ENCODE data around the gene SKAP1. TPM values are rescaled to one million over a fixed set of nuclear protein-coding genes. Genes with fewer than 3 reads are reported as not detected.

SKAP1 gene
- total and polyA plus RNA-seq, 8 donors, result 2.4 to 4.4 (median 3.2) TPM; not detected in 2

- 27 to 51% (median 34%) methylated on average over 3 of the region's 3 CpGs for WGBS, 5 donors
Observed at GRCh38 chr17:48406936-48407567, 23.0 kb downstream of the SKAP1 start.

GRCh38 chr17:48394821-48395220 lies 35.2 kb downstream of the SKAP1 start:
- DNase-seq, result no peak
- WGBS, 5 donors, result 70 to 84% (median 79%) methylated on average over 3 of the region's 3 CpGs
- intact Hi-C loops (cut with DNase I; ENCODE audit: low total_unique reads), result no loop called here
- Histone ChIP-seq H3K4me3 (no peak overlapping the region), H3K9me3 (no peaks in the 10 kb centered on the region), H3K4me1 (peaks cover 0 to 2% (median 0%) of the 10 kb centered on the region in 4 donors), H3K27ac (no peak overlapping the region), H3K27me3 (peaks cover 0 to 40% (median 0%) of the 10 kb centered on the region in 3 donors), H3K36me3 (no peaks in the 10 kb centered on the region)
- no peak for TF ChIP-seq POLR2A (IDR thresholded peaks at IDR 0.05)
- TF ChIP-seq POLR2AphosphoS5 (IDR thresholded peaks at IDR 0.05), result no peak
- no peak for TF ChIP-seq CTCF (IDR thresholded peaks at IDR 0.05)

More at GRCh38 chr17:48406936-48407567, 23.0 kb downstream of the SKAP1 start:
- Histone ChIP-seq H3K4me3 (no peak overlapping the region), H3K36me3 (no peaks in the 10 kb centered on the region), H3K27me3 (peaks cover 0 to 66% (median 4%) of the 10 kb centered on the region in 3 donors), H3K9me3 (no peaks in the 10 kb centered on the region), H3K4me1 (no peaks in the 10 kb centered on the region), H3K27ac (no peak overlapping the region)
- DNase-seq, result no peak
- no peak for TF ChIP-seq CTCF (IDR thresholded peaks at IDR 0.05)
- TF ChIP-seq EP300 (IDR thresholded peaks at IDR 0.05), result no peak
- intact Hi-C loops (cut with DNase I; ENCODE audit: low total_unique reads), result no loop called here

GRCh38 chr17:48393283-48393682 lies 36.7 kb downstream of the SKAP1 start:
- intact Hi-C loops (cut with DNase I; ENCODE audit: low total_unique reads), result no loop called here
- H3K27ac ChIP-seq, result no peak overlapping the region
- peaks cover 0 to 25% (median 0%) of the 10 kb centered on the region in 3 donors for H3K27me3 ChIP-seq
- H3K4me1 ChIP-seq, result peaks cover 0 to 2% (median 0%) of the 10 kb centered on the region in 4 donors
- TF ChIP-seq POLR2A (IDR thresholded peaks at IDR 0.05), result no peak
- no peak for TF ChIP-seq CTCF (IDR thresholded peaks at IDR 0.05)
- no peak for TF ChIP-seq POLR2AphosphoS5 (IDR thresholded peaks at IDR 0.05)
- TF ChIP-seq EP300 (IDR thresholded peaks at IDR 0.05), result no peak
- H3K4me3 ChIP-seq, result no peak overlapping the region
- DNase-seq, result no peak
- H3K36me3 ChIP-seq, result no peaks in the 10 kb centered on the region
- H3K9me3 ChIP-seq, result no peaks in the 10 kb centered on the region

- H3K36me3 ChIP-seq, result no peaks in the 10 kb centered on the region
- 54 to 64% (median 59%) methylated on average over 4 of the region's 4 CpGs for WGBS, 5 donors
- H3K4me1 ChIP-seq, result peaks cover 0 to 2% (median 0%) of the 10 kb centered on the region in 4 donors
- H3K9me3 ChIP-seq, result no peaks in the 10 kb centered on the region
- no peak for TF ChIP-seq POLR2A (IDR thresholded peaks at IDR 0.05)
- no peak for TF ChIP-seq EP300 (IDR thresholded peaks at IDR 0.05)
- TF ChIP-seq POLR2AphosphoS5 (IDR thresholded peaks at IDR 0.05), result no peak
- TF ChIP-seq CTCF (IDR thresholded peaks at IDR 0.05), result no peak
- no peak overlapping the region for H3K4me3 ChIP-seq
- peaks cover 0 to 20% (median 0%) of the 10 kb centered on the region in 3 donors for H3K27me3 ChIP-seq
- peak in 1 of 2 donors; percentile 26 for DNase-seq
- intact Hi-C loops (cut with DNase I; ENCODE audit: low total_unique reads), result no loop called here
- H3K27ac ChIP-seq, result no peak overlapping the region
Observed at GRCh38 chr17:48392857-48393256, 37.2 kb downstream of the SKAP1 start.

All from stomach (tissue), 9 donors.